ENCODE measurements around the gene MAP7D1.

Gene MAP7D1

GRCh38 chr1:36149973-36150295 is 6.0 kb upstream of the MAP7D1 start:
- H2AFZ ChIP-seq (ENCODE audit: low read depth), result peak overlapping the region; percentile 32
- H3K27ac ChIP-seq, result peak overlapping the region; percentile 97

GRCh38 chr1:36150296-36151133 is 5.4 kb upstream of the MAP7D1 start:
- no peak for TF ChIP-seq CTCF (conservative IDR thresholded peaks at IDR 0.05; ENCODE audit: low read depth, low read length)
- H3K79me2 ChIP-seq (ENCODE audit: insufficient read depth, low read depth), result peaks cover 37% of the 10 kb centered on the region
- H2AFZ ChIP-seq (ENCODE audit: low read depth), result peak overlapping the region; percentile 32
- H3K4me2 ChIP-seq, result peak overlapping the region; percentile 83
- H3K27me3 ChIP-seq (ENCODE audit: insufficient read depth, low read depth), result no peaks in the 10 kb centered on the region
- peak overlapping the region; percentile 23 for H3K4me3 ChIP-seq (IDR thresholded peaks at IDR 0.05; ENCODE audit: insufficient read depth, low read depth, low read length)
- H3K27ac ChIP-seq, result peak overlapping the region; percentile 97
- H3K9ac ChIP-seq, result peak overlapping the region; percentile 85
- H3K36me3 ChIP-seq (ENCODE audit: insufficient read depth), result no peaks in the 10 kb centered on the region
- no peaks in the 10 kb centered on the region for H4K20me1 ChIP-seq (ENCODE audit: insufficient read depth)
- H3K4me1 ChIP-seq (ENCODE audit: low read depth, poor library complexity, severe bottlenecking), result peaks cover 46% of the 10 kb centered on the region

More at GRCh38 chr1:36149973-36150295, 6.0 kb upstream of the MAP7D1 start:
- H3K79me2 ChIP-seq (ENCODE audit: insufficient read depth, low read depth), result peaks cover 36% of the 10 kb centered on the region
- peak overlapping the region; percentile 23 for H3K4me3 ChIP-seq (IDR thresholded peaks at IDR 0.05; ENCODE audit: insufficient read depth, low read depth, low read length)
- no peaks in the 10 kb centered on the region for H4K20me1 ChIP-seq (ENCODE audit: insufficient read depth)
- no peak for TF ChIP-seq CTCF (conservative IDR thresholded peaks at IDR 0.05; ENCODE audit: low read depth, low read length)
- H3K9ac ChIP-seq, result peak overlapping the region; percentile 85
- no peaks in the 10 kb centered on the region for H3K36me3 ChIP-seq (ENCODE audit: insufficient read depth)
- H3K4me2 ChIP-seq, result peak overlapping the region; percentile 83
- no peaks in the 10 kb centered on the region for H3K27me3 ChIP-seq (ENCODE audit: insufficient read depth, low read depth)
- H3K4me1 ChIP-seq (ENCODE audit: low read depth, poor library complexity, severe bottlenecking), result peaks cover 42% of the 10 kb centered on the region

- peak overlapping the region; percentile 97 for H3K27ac ChIP-seq
- H3K9ac ChIP-seq, result peak overlapping the region; percentile 85; the same call in 1 of the 2 replicates
- H4K20me1 ChIP-seq (ENCODE audit: insufficient read depth), result no peaks in the 10 kb centered on the region
- peak overlapping the region; percentile 32 for H2AFZ ChIP-seq (ENCODE audit: low read depth)
- H3K4me2 ChIP-seq, result peak overlapping the region; percentile 83
- H3K27me3 ChIP-seq (ENCODE audit: insufficient read depth, low read depth), result no peaks in the 10 kb centered on the region
- no peak overlapping the region for H3K4me3 ChIP-seq (IDR thresholded peaks at IDR 0.05; ENCODE audit: insufficient read depth, low read depth, low read length)
- H3K79me2 ChIP-seq (ENCODE audit: insufficient read depth, low read depth), result peaks cover 35% of the 10 kb centered on the region
- no peaks in the 10 kb centered on the region for H3K36me3 ChIP-seq (ENCODE audit: insufficient read depth)
- TF ChIP-seq CTCF (conservative IDR thresholded peaks at IDR 0.05; ENCODE audit: low read depth, low read length), result no peak
- H3K4me1 ChIP-seq (ENCODE audit: low read depth, poor library complexity, severe bottlenecking), result peaks cover 46% of the 10 kb centered on the region
Measured at GRCh38 chr1:36151134-36151844, 4.7 kb upstream of the MAP7D1 start.

- H3K36me3 ChIP-seq (ENCODE audit: insufficient read depth), result no peaks in the 10 kb centered on the region
- H3K4me3 ChIP-seq (IDR thresholded peaks at IDR 0.05; ENCODE audit: insufficient read depth, low read depth, low read length), result no peak overlapping the region
- peak overlapping the region; percentile 97 for H3K27ac ChIP-seq
- peak overlapping the region; percentile 85; the same call in 1 of the 2 replicates for H3K9ac ChIP-seq
- TF ChIP-seq CTCF (conservative IDR thresholded peaks at IDR 0.05; ENCODE audit: low read depth, low read length), result no peak
- H2AFZ ChIP-seq (ENCODE audit: low read depth), result peak overlapping the region; percentile 32
- H4K20me1 ChIP-seq (ENCODE audit: insufficient read depth), result no peaks in the 10 kb centered on the region
- no peaks in the 10 kb centered on the region for H3K27me3 ChIP-seq (ENCODE audit: insufficient read depth, low read depth)
- peaks cover 38% of the 10 kb centered on the region for H3K79me2 ChIP-seq (ENCODE audit: insufficient read depth, low read depth)
- H3K4me1 ChIP-seq (ENCODE audit: low read depth, poor library complexity, severe bottlenecking), result peaks cover 46% of the 10 kb centered on the region
- peak overlapping the region; percentile 83 for H3K4me2 ChIP-seq
Measured at GRCh38 chr1:36151845-36152203, 4.1 kb upstream of the MAP7D1 start.

Measured in KMS-11 (cell line).